Measurements from ENCODE around the gene CTNNA2.

DNA sequence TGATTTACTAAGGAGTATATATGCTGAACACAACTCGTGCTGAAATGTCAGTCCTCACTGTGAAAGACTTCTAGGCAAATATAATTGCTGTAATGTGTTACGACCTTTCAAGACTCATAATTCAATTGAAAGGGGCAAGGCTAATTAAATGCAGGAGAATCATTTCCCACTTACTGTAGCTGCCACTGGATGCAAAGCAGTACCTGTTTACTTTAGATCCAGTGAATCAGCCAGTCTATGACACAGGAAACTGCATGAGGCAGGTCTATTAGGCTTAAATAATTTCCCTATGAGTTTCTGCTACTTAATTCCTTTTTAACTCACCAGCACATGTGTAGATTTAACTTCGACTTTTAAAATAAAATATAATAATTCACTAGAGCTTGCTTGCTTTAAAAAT, 125.6 kb downstream of the CTNNA2 start:
- no peak for TF ChIP-seq CTCF (IDR thresholded peaks at IDR 0.05)
- TF ChIP-seq ZFX (IDR thresholded peaks at IDR 0.05; ENCODE audit: borderline replicate concordance), result no peak

Measured in 22Rv1 (cell line).